ENCODE measurements around the gene CXADR.
"Not testable (repeated sequence)": the region's sequence is repeated elsewhere in the genome, so short reads cannot be mapped to it uniquely, and the experiment has no call there.

Gene CXADR

DNA sequence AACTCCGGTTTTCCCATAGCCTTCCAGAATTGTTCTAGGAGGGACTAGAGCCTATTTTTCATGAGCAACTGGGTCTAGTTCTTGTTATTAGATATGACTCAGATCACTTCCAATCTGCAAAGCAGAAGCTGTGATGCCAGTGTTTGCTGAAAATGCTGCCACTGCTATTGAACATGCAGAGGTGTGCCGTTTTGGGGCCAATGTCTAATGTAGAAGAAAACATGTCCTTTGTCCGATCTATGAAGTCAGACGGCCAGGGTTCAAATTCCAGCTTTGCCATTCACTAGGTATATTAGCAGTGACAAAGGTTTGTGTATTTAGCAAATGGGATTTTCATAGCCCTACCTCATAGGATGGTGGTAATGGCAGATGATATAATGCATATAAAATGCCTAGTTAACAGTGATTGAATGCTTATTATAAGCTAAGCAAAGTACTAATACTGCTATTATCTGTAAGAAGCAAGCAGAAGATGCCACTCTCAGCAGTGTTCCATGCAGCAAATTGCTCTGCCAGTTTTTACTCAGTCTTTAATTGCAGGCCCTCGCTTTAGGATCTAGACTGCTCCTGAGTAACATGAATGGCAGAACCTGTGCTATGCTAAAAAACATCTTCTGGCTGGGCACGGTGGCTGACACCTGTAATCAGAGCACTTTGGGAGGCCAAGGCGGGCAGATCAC is 40.1 kb upstream of the CXADR start:
- Histone ChIP-seq H3K4me2 (ENCODE audit: low read depth, low read length, poor library complexity, severe bottlenecking) (no peak overlapping the region), H3K4me3 (ENCODE audit: low read length, poor library complexity, severe bottlenecking) (no peak overlapping the region), H3K9ac (ENCODE audit: low read depth, low read length, poor library complexity, severe bottlenecking) (no peak overlapping the region), H3K79me2 (ENCODE audit: insufficient read depth, low read length) (no peaks in the 10 kb centered on the region), H2AFZ (ENCODE audit: low read length) (no peak overlapping the region), H3K27me3 (ENCODE audit: insufficient read depth, low read length, poor library complexity, severe bottlenecking) (no peaks in the 10 kb centered on the region), H3K36me3 (ENCODE audit: insufficient read depth, low read length) (no peaks in the 10 kb centered on the region), H3F3A (ENCODE audit: low read depth) (no peaks in the 10 kb centered on the region), H3K4me1 (ENCODE audit: insufficient read depth, low read length, poor library complexity, severe bottlenecking) (no peaks in the 10 kb centered on the region), H3K9me2 (replicated peaks; ENCODE audit: low read depth, low read length) (no peaks in the 10 kb centered on the region), H4K20me1 (ENCODE audit: insufficient read depth, low read length, poor library complexity, severe bottlenecking) (no peaks in the 10 kb centered on the region), H3K9me3 (ENCODE audit: insufficient read depth, low read depth, low read length) (no peaks in the 10 kb centered on the region)
- no peak for TF ChIP-seq CTCF (conservative IDR thresholded peaks at IDR 0.05; ENCODE audit: low read length)
- TF ChIP-seq EZH2phosphoT487 (IDR thresholded peaks at IDR 0.05; ENCODE audit: borderline replicate concordance) = no peak

- no peaks in the 10 kb centered on the region for H3K9me2 ChIP-seq (replicated peaks; ENCODE audit: low read depth, low read length)
- H3K9ac ChIP-seq (ENCODE audit: low read depth, low read length, poor library complexity, severe bottlenecking) = no peak overlapping the region
- no peaks in the 10 kb centered on the region for H3K4me1 ChIP-seq (ENCODE audit: insufficient read depth, low read length, poor library complexity, severe bottlenecking)
- TF ChIP-seq EZH2phosphoT487 (IDR thresholded peaks at IDR 0.05; ENCODE audit: borderline replicate concordance) = no peak
- no peak for TF ChIP-seq CTCF (conservative IDR thresholded peaks at IDR 0.05; ENCODE audit: low read length)
- no peaks in the 10 kb centered on the region for H3K36me3 ChIP-seq (ENCODE audit: insufficient read depth, low read length)
- H3K4me3 ChIP-seq (ENCODE audit: low read length, poor library complexity, severe bottlenecking) = no peak overlapping the region
- no peaks in the 10 kb centered on the region for H3K27me3 ChIP-seq (ENCODE audit: insufficient read depth, low read length, poor library complexity, severe bottlenecking)
- H2AFZ ChIP-seq (ENCODE audit: low read length) = no peak overlapping the region
- no peaks in the 10 kb centered on the region for H3K9me3 ChIP-seq (ENCODE audit: insufficient read depth, low read depth, low read length)
- H3F3A ChIP-seq (ENCODE audit: low read depth) = no peaks in the 10 kb centered on the region
- H4K20me1 ChIP-seq (ENCODE audit: insufficient read depth, low read length, poor library complexity, severe bottlenecking) = no peaks in the 10 kb centered on the region
- no peaks in the 10 kb centered on the region for H3K79me2 ChIP-seq (ENCODE audit: insufficient read depth, low read length)
- no peak overlapping the region for H3K4me2 ChIP-seq (ENCODE audit: low read depth, low read length, poor library complexity, severe bottlenecking)
Observed at GRCh38 chr21:17476006-17476405, 36.8 kb upstream of the CXADR start.

DNA sequence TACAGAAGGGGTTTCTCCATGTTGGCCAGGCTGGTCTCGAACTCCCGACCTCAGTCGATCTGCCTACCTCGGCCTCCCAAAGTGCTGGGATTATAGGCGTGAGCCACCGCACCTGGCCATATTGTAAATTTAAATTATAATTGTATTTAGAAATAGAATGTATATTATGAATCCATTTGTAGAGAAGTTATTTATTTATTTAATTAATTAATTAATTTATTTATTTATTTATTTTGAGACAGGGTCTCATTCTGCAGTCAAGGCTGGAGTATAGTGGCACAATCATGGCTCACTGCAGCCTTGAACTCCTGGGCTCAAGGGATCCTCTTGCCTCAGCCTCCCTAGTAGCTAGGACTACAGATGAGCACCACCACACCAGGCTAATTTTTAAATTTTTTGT is 34.7 kb upstream of the CXADR start:
- not testable (repeated sequence) for H3K4me1 ChIP-seq (ENCODE audit: insufficient read depth, low read length, poor library complexity, severe bottlenecking); H3K9ac ChIP-seq (ENCODE audit: low read depth, low read length, poor library complexity, severe bottlenecking); H3K9me3 ChIP-seq (ENCODE audit: insufficient read depth, low read depth, low read length); H3F3A ChIP-seq (ENCODE audit: low read depth); H3K9me2 ChIP-seq (replicated peaks; ENCODE audit: low read depth, low read length); H3K4me3 ChIP-seq (ENCODE audit: low read length, poor library complexity, severe bottlenecking); H3K4me2 ChIP-seq (ENCODE audit: low read depth, low read length, poor library complexity, severe bottlenecking); H3K36me3 ChIP-seq (ENCODE audit: insufficient read depth, low read length); H2AFZ ChIP-seq (ENCODE audit: low read length); H4K20me1 ChIP-seq (ENCODE audit: insufficient read depth, low read length, poor library complexity, severe bottlenecking); H3K79me2 ChIP-seq (ENCODE audit: insufficient read depth, low read length); H3K27me3 ChIP-seq (ENCODE audit: insufficient read depth, low read length, poor library complexity, severe bottlenecking)

GRCh38 chr21:17479606-17480005 is 33.2 kb upstream of the CXADR start:
- no peaks in the 10 kb centered on the region for H3K9me2 ChIP-seq (replicated peaks; ENCODE audit: low read depth, low read length)
- no peak overlapping the region for H3K4me2 ChIP-seq (ENCODE audit: low read depth, low read length, poor library complexity, severe bottlenecking)
- no peak overlapping the region for H2AFZ ChIP-seq (ENCODE audit: low read length)
- no peak overlapping the region for H3K4me3 ChIP-seq (ENCODE audit: low read length, poor library complexity, severe bottlenecking)
- no peaks in the 10 kb centered on the region for H3K36me3 ChIP-seq (ENCODE audit: insufficient read depth, low read length)
- no peak overlapping the region for H3K9ac ChIP-seq (ENCODE audit: low read depth, low read length, poor library complexity, severe bottlenecking)
- H3K79me2 ChIP-seq (ENCODE audit: insufficient read depth, low read length) = no peaks in the 10 kb centered on the region
- H4K20me1 ChIP-seq (ENCODE audit: insufficient read depth, low read length, poor library complexity, severe bottlenecking) = no peaks in the 10 kb centered on the region
- no peaks in the 10 kb centered on the region for H3F3A ChIP-seq (ENCODE audit: low read depth)
- no peaks in the 10 kb centered on the region for H3K9me3 ChIP-seq (ENCODE audit: insufficient read depth, low read depth, low read length)
- TF ChIP-seq EZH2phosphoT487 (IDR thresholded peaks at IDR 0.05; ENCODE audit: borderline replicate concordance) = no peak
- TF ChIP-seq CTCF (conservative IDR thresholded peaks at IDR 0.05; ENCODE audit: low read length) = no peak
- no peaks in the 10 kb centered on the region for H3K27me3 ChIP-seq (ENCODE audit: insufficient read depth, low read length, poor library complexity, severe bottlenecking)
- H3K4me1 ChIP-seq (ENCODE audit: insufficient read depth, low read length, poor library complexity, severe bottlenecking) = no peaks in the 10 kb centered on the region
